Calu3 (cell line): Measurements from ENCODE around the gene GRAMD1A. TPM values are rescaled to one million over a fixed set of nuclear protein-coding genes. Genes with fewer than 3 reads are reported as not detected.

Experiments used
- BruUV-seq: library from RNA; stranded (reverse); fragments of 400-500 nt; replicated peaks from 2 replicates; lab custom pipeline; 2021; lab: Mats Ljungman, UMichigan
- CTCF ChIA-PET: fragments of 300-600 bp; sonication (Branson Sonifier 250); formaldehyde crosslinking; loops from one replicate; lab custom pipeline; 2022; ENCODE audit warnings: antibody characterized with exemption; lab: Charles Lee
- DNase-seq: peaks from one replicate; pipeline ENCODE4 v3.0.0; 2022
- H3K27ac Mint-ChIP-seq: one replicate; pipeline ENCODE4 v1.8.0; 2022; ENCODE audit warnings: mixed read lengths; ENCODE audit not compliant: unreplicated experiment
- H3K27me3 Mint-ChIP-seq: one replicate; pipeline ENCODE4 v1.8.0; 2022; ENCODE audit warnings: mixed read lengths; ENCODE audit not compliant: unreplicated experiment
- H3K36me3 Mint-ChIP-seq: one replicate; pipeline ENCODE4 v1.8.0; 2022; ENCODE audit warnings: mild to moderate bottlenecking, moderate library complexity, mixed read lengths; ENCODE audit not compliant: insufficient read depth, unreplicated experiment
- H3K4me1 Mint-ChIP-seq: one replicate; pipeline ENCODE4 v1.8.0; 2022; ENCODE audit warnings: mild to moderate bottlenecking, low read depth, mixed read lengths; ENCODE audit not compliant: unreplicated experiment
- H3K4me3 Mint-ChIP-seq: one replicate; pipeline ENCODE4 v1.8.0; 2022; ENCODE audit warnings: mild to moderate bottlenecking, low read depth, moderate library complexity, mixed read lengths; ENCODE audit not compliant: unreplicated experiment
- H3K9me3 Mint-ChIP-seq: one replicate; pipeline ENCODE4 v1.8.0; 2022; ENCODE audit warnings: low read depth, mixed read lengths; ENCODE audit not compliant: unreplicated experiment
- CTCF ChIP-seq: fragments of 200-600 bp; IDR thresholded peaks from one replicate; pipeline ENCODE4 v1.8.0; 2022; ENCODE audit warnings: antibody characterized with exemption; ENCODE audit not compliant: unreplicated experiment
- intact Hi-C: fragments of 100-400 bp; cut with micrococcal nuclease; formaldehyde crosslinking; loops from one replicate; pipeline ENCODE4 v1.10.0; 2022; ENCODE audit not compliant: unreplicated experiment
- total RNA-seq: library from RNA; stranded (reverse); gene quantifications from 2 replicates; pipeline ENCODE4 v1.2.3, GENCODE V29; 2022

The GRAMD1A gene
- total RNA-seq, 1 experiment from 2014 or later = 126 TPM

DNA sequence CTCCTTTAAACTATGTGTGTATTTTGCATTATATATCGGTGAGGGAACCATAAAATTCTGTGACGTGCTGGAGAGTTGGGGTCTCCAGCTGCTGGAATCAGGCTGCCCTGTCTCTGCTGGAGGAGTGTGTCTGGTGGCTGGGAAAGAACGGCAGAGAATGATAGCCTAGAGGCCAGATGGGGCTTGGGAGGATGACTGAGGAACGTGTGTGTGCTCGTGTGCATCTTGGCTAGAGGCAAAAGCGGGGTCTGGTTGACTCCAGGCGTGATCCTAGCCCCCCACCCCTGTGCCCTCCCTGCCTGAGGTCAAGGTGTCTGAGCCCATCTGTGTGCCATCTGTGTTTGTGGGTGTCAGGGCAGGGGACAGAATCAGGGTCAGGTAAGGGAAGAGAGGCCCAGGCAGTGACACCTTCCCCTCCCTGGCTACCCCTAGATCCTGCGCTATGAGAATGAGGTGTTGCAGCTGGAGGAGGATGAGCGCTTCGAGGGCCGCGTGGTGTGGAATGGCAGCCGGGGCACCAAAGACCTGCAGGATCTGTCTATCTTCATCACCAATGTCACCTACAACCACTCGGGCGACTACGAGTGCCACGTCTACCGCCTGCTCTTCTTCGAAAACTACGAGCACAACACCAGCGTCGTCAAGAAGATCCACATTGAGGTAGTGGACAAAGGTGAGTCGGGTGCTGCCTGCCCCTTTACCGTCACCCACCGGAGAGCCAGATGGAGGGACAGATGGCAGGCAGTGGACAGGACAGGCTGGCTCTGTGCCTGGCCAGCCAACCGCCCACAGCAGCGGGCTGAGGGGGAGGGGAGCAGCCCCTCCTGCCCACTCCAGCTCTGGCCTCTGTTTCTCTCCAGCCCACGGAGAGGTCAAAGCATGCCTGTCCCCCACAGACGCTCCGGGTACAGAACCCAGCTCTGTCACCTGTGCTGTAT is 33.2 kb downstream of the GRAMD1A start:
- DNase-seq = no peak
- no peak overlapping the region for H3K4me3 Mint-ChIP-seq
- intact Hi-C loops = no loop called here
- H3K27me3 Mint-ChIP-seq = peaks cover 42% of the 10 kb centered on the region
- H3K9me3 Mint-ChIP-seq = no peaks in the 10 kb centered on the region
- H3K27ac Mint-ChIP-seq = no peak overlapping the region
- H3K36me3 Mint-ChIP-seq = peaks cover 16% of the 10 kb centered on the region
- BruUV-seq = no TSS peak
- CTCF ChIA-PET = no interaction called here
- peaks cover 10% of the 10 kb centered on the region for H3K4me1 Mint-ChIP-seq
- no peak for TF ChIP-seq CTCF

DNA sequence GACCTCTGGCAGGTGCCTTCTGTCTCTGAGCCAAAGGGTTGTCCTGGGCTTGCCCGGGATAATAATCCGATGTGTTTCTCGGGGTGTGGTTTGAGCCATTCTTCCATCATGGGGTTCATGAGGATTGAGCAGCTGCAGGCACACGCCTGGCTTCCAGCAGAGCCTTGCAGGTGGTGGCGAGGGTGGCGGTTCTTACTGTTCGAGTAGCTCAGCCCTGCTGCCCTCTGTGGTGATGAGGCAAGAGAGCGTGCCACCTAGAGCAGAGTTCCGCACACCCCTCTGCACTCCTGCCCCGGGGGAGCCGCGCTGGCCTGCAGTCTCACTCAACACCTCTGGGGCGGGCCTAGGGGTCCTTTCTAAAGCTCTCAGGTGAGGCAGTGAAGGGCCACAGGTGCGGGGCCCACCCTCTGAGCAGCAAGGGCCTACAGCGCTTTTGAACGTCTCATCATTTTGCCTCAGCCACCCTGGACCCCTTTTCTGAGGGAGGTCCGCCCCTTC is 33.9 kb downstream of the GRAMD1A start:
- peaks cover 14% of the 10 kb centered on the region for H3K36me3 Mint-ChIP-seq
- no peak for DNase-seq
- no TSS peak for BruUV-seq
- TF ChIP-seq CTCF = no peak
- peaks cover 42% of the 10 kb centered on the region for H3K27me3 Mint-ChIP-seq
- CTCF ChIA-PET = no interaction called here
- no peak overlapping the region for H3K27ac Mint-ChIP-seq
- no peaks in the 10 kb centered on the region for H3K9me3 Mint-ChIP-seq
- H3K4me1 Mint-ChIP-seq = peaks cover 10% of the 10 kb centered on the region
- intact Hi-C loops = no loop called here
- H3K4me3 Mint-ChIP-seq = no peak overlapping the region

- CTCF ChIA-PET = no interaction called here
- Mint-ChIP-seq H3K27ac (no peak overlapping the region), H3K27me3 (peaks cover 35% of the 10 kb centered on the region), H3K36me3 (peaks cover 11% of the 10 kb centered on the region), H3K4me3 (no peak overlapping the region), H3K9me3 (no peaks in the 10 kb centered on the region), H3K4me1 (peaks cover 10% of the 10 kb centered on the region)
- no peak for DNase-seq
- BruUV-seq = no TSS peak
- no peak for TF ChIP-seq CTCF
- intact Hi-C loops = no loop called here
Observed at GRCh38 chr19:35034588-35035382, 34.7 kb downstream of the GRAMD1A start.
